CD4-positive, alpha-beta T cell treated with Interleukin-6 for 4 hours (primary cell): ENCODE data around the gene SPON2.
A peak's percentile ranks its signal among the peaks of the same experiment; 100 is the strongest.
"Not testable (repeated sequence)": the region's sequence is repeated elsewhere in the genome, so short reads cannot be mapped to it uniquely, and the experiment has no call there.

Source experiments
- DNase-seq: peaks from one replicate; pipeline ENCODE4 v3.0.0-alpha.2; 2020; ENCODE audit warnings: mixed read lengths

Gene SPON2

DNA sequence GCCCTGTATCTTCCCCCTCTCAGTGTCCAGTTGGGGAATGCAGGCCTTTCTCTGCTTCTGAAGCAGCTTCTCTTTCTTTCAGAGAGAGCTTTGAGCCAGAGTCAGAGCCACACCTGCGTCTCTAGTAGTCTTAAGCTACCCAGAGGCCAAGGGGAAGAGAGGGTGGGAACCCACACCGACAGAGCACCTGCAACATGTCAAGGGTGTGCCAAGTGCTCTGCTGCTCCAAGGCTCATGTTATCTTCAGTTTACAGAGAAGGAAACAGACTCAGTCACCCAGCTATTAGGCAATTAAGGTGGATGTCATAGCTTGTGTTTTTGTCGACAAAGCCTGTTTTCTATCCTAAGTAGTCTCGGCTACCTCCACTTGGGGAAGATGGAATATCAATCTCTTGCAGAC lies 36.3 kb downstream of the SPON2 start:
- peak; percentile 25 for DNase-seq

DNA sequence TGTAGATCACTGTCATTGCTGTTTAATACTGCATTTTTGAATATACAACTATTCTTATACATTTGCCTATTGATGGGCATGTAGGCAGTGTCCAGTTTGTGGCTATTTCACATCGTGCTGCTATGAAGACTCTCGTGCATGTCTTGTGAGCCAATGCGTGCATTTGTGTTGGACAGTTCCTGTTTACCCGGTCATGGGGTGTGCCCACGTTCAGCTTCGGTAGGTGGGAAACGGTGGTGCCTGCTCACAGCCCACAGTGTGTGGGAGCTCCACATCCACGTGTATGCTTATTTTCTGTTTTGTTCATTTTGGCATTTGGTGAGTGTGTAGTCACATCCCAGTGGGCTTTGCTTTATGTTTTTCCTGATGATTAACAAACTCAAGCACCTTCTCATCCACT lies 39.4 kb downstream of the SPON2 start:
- no peak for DNase-seq

DNA sequence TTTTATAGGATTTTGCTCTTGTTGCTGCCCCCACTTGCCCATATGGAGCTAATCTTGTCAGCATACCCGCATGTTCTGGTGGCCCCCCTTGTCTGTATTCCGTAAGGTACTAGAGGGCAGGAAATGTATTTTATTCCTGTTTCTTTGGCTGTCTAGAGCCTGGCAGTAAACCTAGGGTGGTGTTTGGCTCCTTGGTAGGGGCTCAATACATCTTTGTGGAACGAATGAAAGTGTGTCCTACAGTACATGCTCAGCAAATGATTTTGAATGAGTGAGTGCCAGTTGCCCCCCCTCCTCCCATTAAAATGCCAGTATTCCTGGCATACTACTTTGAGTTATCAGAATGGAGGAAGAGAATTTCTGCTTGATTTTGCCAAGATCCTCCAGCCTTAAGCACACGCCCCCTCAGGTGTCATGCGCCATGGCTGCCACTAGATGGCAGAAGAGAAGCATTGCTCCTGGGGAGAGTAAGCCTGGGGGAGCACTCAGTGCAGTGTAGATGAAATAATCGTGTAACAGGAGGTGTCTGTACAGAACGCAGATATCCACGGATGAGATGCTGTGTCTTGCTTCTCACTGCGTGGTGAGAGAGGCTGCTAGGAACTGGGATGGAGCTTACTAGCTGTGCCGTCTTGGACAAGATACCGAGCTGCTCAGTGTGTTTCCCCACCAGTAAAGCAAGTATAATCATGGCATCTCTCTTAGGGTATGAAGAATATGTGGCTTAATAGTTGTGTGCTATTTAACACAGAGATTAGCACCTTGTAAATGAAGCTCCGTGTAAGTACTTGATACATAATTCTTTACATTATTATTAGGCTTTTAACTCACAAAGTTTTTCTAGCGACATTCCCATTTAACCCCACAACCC lies 41.8 kb downstream of the SPON2 start:
- DNase-seq, result peak; percentile 77

DNA sequence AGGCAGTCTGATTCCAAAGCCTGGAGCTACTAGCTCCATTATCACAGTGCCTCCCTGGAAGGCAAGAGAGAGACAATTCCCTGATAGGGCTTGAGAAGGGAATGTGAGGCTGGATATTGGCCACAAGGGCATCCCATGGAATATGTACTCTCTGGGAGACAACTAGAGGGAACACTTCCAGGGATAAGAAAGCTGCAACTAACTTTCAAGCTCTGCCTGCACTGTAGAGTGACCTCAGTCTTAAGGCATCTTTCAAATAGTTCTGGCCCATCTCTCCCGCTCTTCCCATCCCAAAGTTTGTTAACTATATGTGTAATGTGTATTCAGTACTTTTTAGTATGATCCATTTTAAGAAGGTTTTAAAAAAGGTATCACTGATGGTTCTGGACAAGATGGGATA lies 45.9 kb downstream of the SPON2 start:
- no peak for DNase-seq

DNA sequence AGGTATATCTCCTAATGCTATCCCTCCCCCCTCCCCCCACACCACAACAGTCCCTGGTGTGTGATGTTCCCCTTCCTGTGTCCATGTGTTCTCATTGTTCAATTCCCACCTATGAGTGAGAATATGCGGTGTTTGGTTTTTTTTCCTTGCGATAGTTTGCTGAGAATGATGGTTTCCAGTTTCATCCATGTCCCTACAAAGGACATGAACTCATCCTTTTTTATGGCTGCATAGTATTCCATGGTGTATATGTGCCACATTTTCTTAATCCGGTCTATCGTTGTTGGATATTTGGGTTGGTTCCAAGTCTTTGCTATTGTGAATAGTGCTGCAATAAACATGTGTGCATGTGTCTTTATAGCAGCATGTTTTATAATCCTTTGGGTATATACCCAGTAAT lies 46.9 kb downstream of the SPON2 start:
- not testable (repeated sequence) for DNase-seq

DNA sequence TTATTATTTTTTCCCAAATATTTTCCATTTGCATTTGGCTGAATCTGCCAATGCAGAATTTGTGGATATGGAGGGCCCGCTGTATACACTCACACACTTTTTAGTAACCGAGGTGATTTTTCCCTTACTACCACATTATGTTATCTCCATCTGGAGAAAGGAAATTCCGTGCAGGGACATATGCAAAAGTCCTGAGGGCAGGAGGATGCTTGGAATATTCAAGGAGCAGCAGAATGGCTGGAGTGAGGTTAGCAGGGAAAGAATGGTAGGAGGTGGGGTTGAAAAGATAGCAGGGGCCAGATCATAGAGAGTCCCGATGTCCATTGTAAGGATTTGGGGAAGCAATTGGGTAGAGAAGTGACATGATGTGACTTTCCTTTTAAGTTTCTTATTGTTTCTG lies 47.6 kb downstream of the SPON2 start:
- DNase-seq, result no peak

DNA sequence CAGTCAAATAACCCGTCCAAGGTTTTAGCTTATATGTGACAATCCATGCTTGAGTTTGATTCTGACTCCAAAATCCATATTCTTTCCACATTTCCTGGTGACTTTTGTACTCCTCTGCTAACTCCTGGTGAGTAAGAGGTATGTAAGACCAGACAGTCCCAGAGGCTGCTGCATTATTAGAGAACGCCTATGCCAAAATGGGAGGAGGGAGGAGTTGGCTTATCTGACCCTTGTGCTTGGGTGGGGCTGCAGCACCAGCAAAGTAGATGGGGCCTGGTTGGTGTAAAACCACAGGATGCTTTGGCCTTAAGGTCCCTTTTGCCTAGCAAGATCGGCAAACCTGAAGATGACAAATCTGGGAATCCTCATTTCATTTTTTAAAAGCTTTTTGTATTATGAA lies 49.9 kb downstream of the SPON2 start:
- no peak for DNase-seq
